Astrocyte (in vitro differentiated cells and primary cell): Measurements from ENCODE around the gene SMARCD3.

ENCODE experiments used
- CTCF ChIP-seq: IDR thresholded peaks from 2 replicates; pipeline ENCODE4 v1.5.1; 2011; ENCODE audit warnings: low read depth, mild to moderate bottlenecking, inconsistent platforms, low read length, moderate library complexity; ENCODE audit not compliant: insufficient read depth
- EZH2 ChIP-seq: IDR thresholded peaks from 2 replicates; pipeline ENCODE4 v1.6.1; 2012; ENCODE audit warnings: mild to moderate bottlenecking, low read length, inconsistent platforms; ENCODE audit not compliant: insufficient read depth

GRCh38 chr7:151296202-151296992 lies 47.9 kb upstream of the SMARCD3 start:
- TF ChIP-seq EZH2 (no peak), CTCF (no peak)
